ENCODE data around the gene SYT1. TPM values are rescaled to one million over a fixed set of nuclear protein-coding genes. Genes with fewer than 3 reads are reported as not detected.

Gene SYT1
- total and polyA plus RNA-seq, 2 donors (not counting 1 experiment from before 2014, with no cell fraction given) = 0.90 to 2.1 TPM

DNA sequence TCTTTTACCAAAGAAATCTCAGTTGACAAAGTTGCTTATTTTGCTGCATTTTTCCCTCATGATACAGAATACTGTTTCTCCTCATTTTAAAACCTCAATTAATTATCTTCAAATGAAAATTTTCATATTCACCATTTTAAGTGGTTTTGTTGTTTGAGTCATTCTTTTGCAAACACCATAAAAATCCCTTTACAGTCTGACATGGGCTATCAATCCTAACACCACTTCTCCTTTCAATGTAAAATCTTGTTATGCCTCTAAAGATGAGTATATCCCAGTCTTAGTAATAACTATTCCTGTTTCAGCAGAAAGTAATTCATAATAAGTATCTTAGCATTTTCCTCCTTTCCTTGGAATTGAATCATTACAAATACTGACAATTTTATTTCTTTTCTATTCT lies 192.2 kb downstream of the SYT1 start:
- Histone ChIP-seq H3K9me3 (ENCODE audit: control insufficient read depth, insufficient read depth, low read depth, low read length) (no peaks in the 10 kb centered on the region), H3K36me3 (ENCODE audit: control insufficient read depth, insufficient read depth, low read length) (no peaks in the 10 kb centered on the region), H3K9ac (ENCODE audit: insufficient read depth, low read length) (no peak overlapping the region), H4K20me1 (ENCODE audit: control insufficient read depth, extremely low read depth, insufficient read depth, low read length) (no peaks in the 10 kb centered on the region), H3K27me3 (ENCODE audit: control insufficient read depth, insufficient read depth, low read length) (no peaks in the 10 kb centered on the region), H3K79me2 (ENCODE audit: control insufficient read depth, insufficient read depth, low read length) (no peaks in the 10 kb centered on the region), H3K4me3 (replicated peaks in 1 of 4; ENCODE audit: control extremely low read depth in 1 of 4, insufficient read depth in 1 of 4, low read depth in 3 of 4, low read length in 4 of 4) (no peak overlapping the region), H3K4me2 (ENCODE audit: extremely low read depth, insufficient read depth, low read length) (no peak overlapping the region), H3K27ac (ENCODE audit: insufficient read depth, low read length) (no peak overlapping the region), H2AFZ (ENCODE audit: low read length) (no peak overlapping the region), H3K4me1 (ENCODE audit: control insufficient read depth, extremely low read depth, insufficient read depth, low read length) (peaks cover 2% of the 10 kb centered on the region)
- TF ChIP-seq, protein P1, sequence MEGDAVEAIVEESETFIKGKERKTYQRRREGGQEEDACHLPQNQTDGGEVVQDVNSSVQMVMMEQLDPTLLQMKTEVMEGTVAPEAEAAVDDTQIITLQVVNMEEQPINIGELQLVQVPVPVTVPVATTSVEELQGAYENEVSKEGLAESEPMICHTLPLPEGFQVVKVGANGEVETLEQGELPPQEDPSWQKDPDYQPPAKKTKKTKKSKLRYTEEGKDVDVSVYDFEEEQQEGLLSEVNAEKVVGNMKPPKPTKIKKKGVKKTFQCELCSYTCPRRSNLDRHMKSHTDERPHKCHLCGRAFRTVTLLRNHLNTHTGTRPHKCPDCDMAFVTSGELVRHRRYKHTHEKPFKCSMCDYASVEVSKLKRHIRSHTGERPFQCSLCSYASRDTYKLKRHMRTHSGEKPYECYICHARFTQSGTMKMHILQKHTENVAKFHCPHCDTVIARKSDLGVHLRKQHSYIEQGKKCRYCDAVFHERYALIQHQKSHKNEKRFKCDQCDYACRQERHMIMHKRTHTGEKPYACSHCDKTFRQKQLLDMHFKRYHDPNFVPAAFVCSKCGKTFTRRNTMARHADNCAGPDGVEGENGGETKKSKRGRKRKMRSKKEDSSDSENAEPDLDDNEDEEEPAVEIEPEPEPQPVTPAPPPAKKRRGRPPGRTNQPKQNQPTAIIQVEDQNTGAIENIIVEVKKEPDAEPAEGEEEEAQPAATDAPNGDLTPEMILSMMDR (conservative IDR thresholded peaks at IDR 0.05 in 1 of 2, IDR thresholded peaks at IDR 0.05 in 1 of 2; ENCODE audit: low read depth in 1 of 2, low read length in 2 of 2) = no peak
- TF ChIP-seq EZH2 (IDR thresholded peaks at IDR 0.05; ENCODE audit: low read length, missing control alignments) = no peak
- DNase-seq (ENCODE audit: low read depth in 2 of 2) = peak; percentile 33 to 72

DNA sequence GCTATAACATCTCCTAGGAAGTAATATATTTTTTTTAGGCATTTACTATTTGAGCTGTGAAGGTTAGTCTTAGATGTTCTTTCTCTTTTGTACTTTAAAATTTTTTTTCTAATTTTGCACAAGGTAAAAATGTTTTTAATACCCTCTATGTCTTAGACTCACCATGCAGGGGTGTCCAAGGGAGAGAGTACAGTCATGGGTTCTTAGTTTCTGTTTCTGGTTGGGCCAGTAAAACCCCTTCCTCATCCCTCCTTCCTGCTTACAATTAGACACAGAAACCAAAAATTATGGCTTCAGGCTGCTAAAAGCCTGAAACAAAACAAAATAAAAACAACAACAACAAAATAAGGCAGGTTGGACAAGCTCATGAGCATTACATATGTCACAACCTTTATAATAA lies 193.0 kb downstream of the SYT1 start:
- no peak overlapping the region for H3K9ac ChIP-seq (ENCODE audit: insufficient read depth, low read length)
- no peaks in the 10 kb centered on the region for H3K27me3 ChIP-seq (ENCODE audit: control insufficient read depth, insufficient read depth, low read length)
- H3K36me3 ChIP-seq (ENCODE audit: control insufficient read depth, insufficient read depth, low read length) = no peaks in the 10 kb centered on the region
- H3K27ac ChIP-seq (ENCODE audit: insufficient read depth, low read length) = no peak overlapping the region
- no peaks in the 10 kb centered on the region for H3K9me3 ChIP-seq (ENCODE audit: control insufficient read depth, insufficient read depth, low read depth, low read length)
- H3K4me3 ChIP-seq (replicated peaks in 1 of 4; ENCODE audit: control extremely low read depth in 1 of 4, insufficient read depth in 1 of 4, low read depth in 3 of 4, low read length in 4 of 4) = no peak overlapping the region
- no peak for TF ChIP-seq EZH2 (IDR thresholded peaks at IDR 0.05; ENCODE audit: low read length, missing control alignments)
- TF ChIP-seq, protein P1 (conservative IDR thresholded peaks at IDR 0.05 in 1 of 2, IDR thresholded peaks at IDR 0.05 in 1 of 2; ENCODE audit: low read depth in 1 of 2, low read length in 2 of 2) = no peak
- H3K4me2 ChIP-seq (ENCODE audit: extremely low read depth, insufficient read depth, low read length) = no peak overlapping the region
- H4K20me1 ChIP-seq (ENCODE audit: control insufficient read depth, extremely low read depth, insufficient read depth, low read length) = no peaks in the 10 kb centered on the region
- DNase-seq (ENCODE audit: low read depth in 2 of 2) = no peak
- H2AFZ ChIP-seq (ENCODE audit: low read length) = no peak overlapping the region
- H3K79me2 ChIP-seq (ENCODE audit: control insufficient read depth, insufficient read depth, low read length) = no peaks in the 10 kb centered on the region
- H3K4me1 ChIP-seq (ENCODE audit: control insufficient read depth, extremely low read depth, insufficient read depth, low read length) = peaks cover 2% of the 10 kb centered on the region

DNA sequence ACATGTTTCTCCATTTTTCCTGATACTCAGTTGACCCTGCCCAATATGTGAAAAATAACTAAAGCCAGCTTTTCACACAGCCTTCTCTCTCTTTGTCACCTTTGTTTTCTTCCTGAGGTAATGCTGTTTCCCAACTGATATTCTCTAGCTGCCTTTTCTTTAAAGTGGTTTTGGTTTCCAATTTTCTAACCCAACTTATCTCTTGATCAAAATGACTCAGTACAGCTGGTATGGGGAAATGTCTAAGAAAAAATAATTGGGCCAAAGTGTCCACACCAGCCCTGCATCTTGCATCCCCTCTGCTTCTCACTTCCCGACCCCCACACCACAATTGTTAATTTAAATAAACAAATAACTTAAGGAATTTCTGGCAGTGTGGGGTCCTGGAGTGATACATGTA lies 193.8 kb downstream of the SYT1 start:
- H3K36me3 ChIP-seq (ENCODE audit: control insufficient read depth, insufficient read depth, low read length) = no peaks in the 10 kb centered on the region
- no peaks in the 10 kb centered on the region for H3K27me3 ChIP-seq (ENCODE audit: control insufficient read depth, insufficient read depth, low read length)
- no peak overlapping the region for H3K9ac ChIP-seq (ENCODE audit: insufficient read depth, low read length)
- H3K27ac ChIP-seq (ENCODE audit: insufficient read depth, low read length) = no peak overlapping the region
- H4K20me1 ChIP-seq (ENCODE audit: control insufficient read depth, extremely low read depth, insufficient read depth, low read length) = no peaks in the 10 kb centered on the region
- H3K4me3 ChIP-seq (replicated peaks in 1 of 4; ENCODE audit: control extremely low read depth in 1 of 4, insufficient read depth in 1 of 4, low read depth in 3 of 4, low read length in 4 of 4) = no peak overlapping the region
- no peak for TF ChIP-seq EZH2 (IDR thresholded peaks at IDR 0.05; ENCODE audit: low read length, missing control alignments)
- TF ChIP-seq, protein P1 (conservative IDR thresholded peaks at IDR 0.05 in 1 of 2, IDR thresholded peaks at IDR 0.05 in 1 of 2; ENCODE audit: low read depth in 1 of 2, low read length in 2 of 2) = no peak
- H3K4me2 ChIP-seq (ENCODE audit: extremely low read depth, insufficient read depth, low read length) = no peak overlapping the region
- H3K9me3 ChIP-seq (ENCODE audit: control insufficient read depth, insufficient read depth, low read depth, low read length) = no peaks in the 10 kb centered on the region
- H3K4me1 ChIP-seq (ENCODE audit: control insufficient read depth, extremely low read depth, insufficient read depth, low read length) = peaks cover 2% of the 10 kb centered on the region
- peak; percentile 56 to 89 for DNase-seq (ENCODE audit: low read depth in 2 of 2)
- H3K79me2 ChIP-seq (ENCODE audit: control insufficient read depth, insufficient read depth, low read length) = no peaks in the 10 kb centered on the region
- no peak overlapping the region for H2AFZ ChIP-seq (ENCODE audit: low read length)
